ENCODE results near the gene GAA.
"Not testable (repeated sequence)": the region's sequence is repeated elsewhere in the genome, so short reads cannot be mapped to it uniquely, and the experiment has no call there.

GAA gene

GRCh38 chr17:80086616-80087015 is 14.8 kb upstream of the GAA start:
- ATAC-seq (ENCODE audit: low read depth): no peak
- H3K36me3 ChIP-seq (ENCODE audit: low read depth): no peaks in the 10 kb centered on the region
- H3K27ac ChIP-seq (ENCODE audit: poor library complexity, severe bottlenecking): no peak overlapping the region
- TF ChIP-seq CTCF (IDR thresholded peaks at IDR 0.05; ENCODE audit: poor library complexity, severe bottlenecking): no peak
- DNase-seq (ENCODE audit: low spot score): no peak
- H3K9me3 ChIP-seq (ENCODE audit: severe bottlenecking): no peaks in the 10 kb centered on the region
- no peaks in the 10 kb centered on the region for H3K4me1 ChIP-seq (ENCODE audit: insufficient read depth, poor library complexity, severe bottlenecking)
- no peaks in the 10 kb centered on the region for H3K27me3 ChIP-seq (ENCODE audit: insufficient read depth, poor library complexity, severe bottlenecking)
- no peak overlapping the region for H3K4me3 ChIP-seq (ENCODE audit: severe bottlenecking)

DNA sequence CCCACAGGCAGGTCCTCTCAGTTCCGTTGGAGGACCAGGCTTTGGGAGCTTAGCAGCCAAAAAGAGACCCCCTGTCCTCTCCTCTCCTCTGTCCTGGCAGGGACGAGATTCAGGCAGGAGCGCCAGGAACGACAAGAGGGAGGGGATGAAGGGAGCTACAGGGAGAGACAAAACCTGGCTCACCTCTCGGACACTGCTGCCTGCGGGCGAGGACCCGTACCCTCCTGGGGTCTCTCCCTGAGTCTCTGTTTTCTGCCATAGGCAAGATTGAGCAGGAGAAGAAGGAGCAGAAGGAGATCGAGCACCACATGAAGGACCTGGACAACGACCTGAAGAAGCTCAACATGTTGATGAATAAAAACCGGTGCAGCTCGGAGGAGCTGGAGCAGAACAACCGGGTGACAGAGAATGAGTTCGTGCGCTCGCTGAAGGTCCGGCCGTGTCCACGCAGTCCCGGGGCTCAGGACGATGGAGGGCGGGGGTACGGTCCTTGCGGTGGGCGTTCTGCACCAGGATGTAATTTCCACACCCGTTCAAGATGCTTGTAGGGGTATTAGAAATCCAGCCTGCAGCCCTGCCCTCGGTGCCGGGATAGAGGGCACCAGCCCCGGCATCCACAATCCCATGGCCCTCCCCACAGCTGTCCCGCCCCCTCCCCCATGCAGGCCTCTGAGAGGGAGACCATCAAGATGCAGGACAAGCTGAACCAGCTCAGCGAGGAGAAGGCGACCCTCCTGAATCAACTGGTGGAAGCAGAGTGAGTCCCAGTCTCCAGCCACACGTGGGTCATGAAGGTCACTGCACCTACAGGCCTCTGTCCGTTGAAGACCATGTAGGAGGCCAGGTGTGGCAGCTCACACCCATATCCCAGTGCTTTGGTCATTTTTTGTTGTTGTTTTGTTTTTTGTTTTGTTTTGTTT is 13.8 kb upstream of the GAA start:
- no peaks in the 10 kb centered on the region for H3K9me3 ChIP-seq (ENCODE audit: severe bottlenecking)
- H3K4me1 ChIP-seq (ENCODE audit: insufficient read depth, poor library complexity, severe bottlenecking): no peaks in the 10 kb centered on the region
- H3K27me3 ChIP-seq (ENCODE audit: insufficient read depth, poor library complexity, severe bottlenecking): no peaks in the 10 kb centered on the region
- no peak overlapping the region for H3K4me3 ChIP-seq (ENCODE audit: severe bottlenecking)
- H3K27ac ChIP-seq (ENCODE audit: poor library complexity, severe bottlenecking): no peak overlapping the region
- H3K36me3 ChIP-seq (ENCODE audit: low read depth): no peaks in the 10 kb centered on the region
- TF ChIP-seq CTCF (IDR thresholded peaks at IDR 0.05; ENCODE audit: poor library complexity, severe bottlenecking): no peak
- DNase-seq (ENCODE audit: low spot score) (peak; percentile 42), ATAC-seq (ENCODE audit: low read depth) (no peak)

DNA sequence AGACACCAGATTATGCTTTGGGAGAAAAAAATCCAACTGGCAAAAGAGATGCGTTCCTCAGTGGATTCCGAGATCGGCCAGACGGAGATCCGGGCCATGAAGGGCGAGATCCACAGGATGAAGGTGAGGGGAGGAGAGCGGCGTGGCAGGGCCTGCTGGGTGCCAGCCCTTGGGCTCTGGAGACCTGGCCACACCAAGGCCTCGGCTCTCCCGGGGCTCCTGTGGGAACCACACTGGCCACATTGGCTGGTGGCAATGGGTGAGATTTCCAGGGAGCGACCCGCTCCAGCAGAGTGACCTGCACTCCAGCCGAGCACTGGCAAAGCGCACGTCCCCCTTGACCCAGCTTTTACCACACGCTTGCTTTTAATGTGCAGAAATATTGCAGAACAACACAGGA is 11.6 kb upstream of the GAA start:
- no peak for ATAC-seq (ENCODE audit: low read depth)
- no peak overlapping the region for H3K27ac ChIP-seq (ENCODE audit: poor library complexity, severe bottlenecking)
- DNase-seq (ENCODE audit: low spot score): no peak
- H3K27me3 ChIP-seq (ENCODE audit: insufficient read depth, poor library complexity, severe bottlenecking): no peaks in the 10 kb centered on the region
- H3K9me3 ChIP-seq (ENCODE audit: severe bottlenecking): no peaks in the 10 kb centered on the region
- no peaks in the 10 kb centered on the region for H3K36me3 ChIP-seq (ENCODE audit: low read depth)
- H3K4me1 ChIP-seq (ENCODE audit: insufficient read depth, poor library complexity, severe bottlenecking): no peaks in the 10 kb centered on the region
- no peak for TF ChIP-seq CTCF (IDR thresholded peaks at IDR 0.05; ENCODE audit: poor library complexity, severe bottlenecking)
- H3K4me3 ChIP-seq (ENCODE audit: severe bottlenecking): no peak overlapping the region

DNA sequence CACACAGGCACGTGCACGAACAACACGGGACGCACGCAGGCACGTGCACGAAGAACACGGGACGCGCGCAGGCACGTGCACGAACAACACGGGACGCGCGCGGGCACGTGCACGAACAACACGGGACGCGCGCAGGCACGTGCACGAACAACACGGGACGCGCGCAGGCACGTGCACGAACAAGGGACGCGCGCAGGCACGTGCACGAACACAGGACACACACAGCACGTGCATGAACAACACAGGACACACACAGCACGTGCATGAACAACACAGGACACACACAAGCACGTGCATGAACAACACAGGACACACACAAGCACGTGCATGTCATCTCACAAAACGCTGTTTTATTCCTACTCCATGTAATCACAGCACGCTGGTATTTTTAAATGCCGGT is 11.2 kb upstream of the GAA start:
- H3K4me1 ChIP-seq (ENCODE audit: insufficient read depth, poor library complexity, severe bottlenecking); H3K27ac ChIP-seq (ENCODE audit: poor library complexity, severe bottlenecking); DNase-seq (ENCODE audit: low spot score); ATAC-seq (ENCODE audit: low read depth); H3K36me3 ChIP-seq (ENCODE audit: low read depth); H3K27me3 ChIP-seq (ENCODE audit: insufficient read depth, poor library complexity, severe bottlenecking); H3K4me3 ChIP-seq (ENCODE audit: severe bottlenecking); H3K9me3 ChIP-seq (ENCODE audit: severe bottlenecking): not testable (repeated sequence)

- no peaks in the 10 kb centered on the region for H3K9me3 ChIP-seq (ENCODE audit: severe bottlenecking)
- no peak overlapping the region for H3K27ac ChIP-seq (ENCODE audit: poor library complexity, severe bottlenecking)
- H3K27me3 ChIP-seq (ENCODE audit: insufficient read depth, poor library complexity, severe bottlenecking): no peaks in the 10 kb centered on the region
- no peaks in the 10 kb centered on the region for H3K36me3 ChIP-seq (ENCODE audit: low read depth)
- no peak for DNase-seq (ENCODE audit: low spot score)
- no peak for ATAC-seq (ENCODE audit: low read depth)
- no peak overlapping the region for H3K4me3 ChIP-seq (ENCODE audit: severe bottlenecking)
- H3K4me1 ChIP-seq (ENCODE audit: insufficient read depth, poor library complexity, severe bottlenecking): no peaks in the 10 kb centered on the region
- no peak for TF ChIP-seq CTCF (IDR thresholded peaks at IDR 0.05; ENCODE audit: poor library complexity, severe bottlenecking)
Observed at GRCh38 chr17:80091376-80091775, 10.0 kb upstream of the GAA start.

Data from RWPE2 (cell line).